PFSK-1 (cell line): ENCODE results near the gene JAKMIP1.

Source experiments
- FOXP2 ChIP-seq: optimal IDR thresholded peaks from 2 replicates; pipeline ENCODE3; 2011; ENCODE audit warnings: borderline replicate concordance, control low read depth, inconsistent platforms; ENCODE audit not compliant: insufficient read depth; ENCODE audit errors: extremely low read length, extremely low read depth
- POLR2AphosphoS5 ChIP-seq: IDR thresholded peaks from 2 replicates; pipeline ENCODE4 v1.6.1; 2012; ENCODE audit warnings: low read depth, mild to moderate bottlenecking, control low read depth, low read length, moderate library complexity
- REST ChIP-seq, 2 experiments: IDR thresholded peaks; 2 replicates each; pipeline versions ENCODE4 v1.6.1 to v1.8.0; 2011 to 2012; ENCODE audit warnings: low read depth in 2 of 2, low read length in 2 of 2, control low read depth in 1 of 2, inconsistent platforms in 1 of 2, mild to moderate bottlenecking in 1 of 2, moderate library complexity in 1 of 2; ENCODE audit not compliant: insufficient read depth in 1 of 2
- TAF1 ChIP-seq: IDR thresholded peaks from 2 replicates; pipeline ENCODE4 v1.6.1; 2012; ENCODE audit warnings: low read length, control low read depth, borderline replicate concordance; ENCODE audit not compliant: insufficient read depth

DNA sequence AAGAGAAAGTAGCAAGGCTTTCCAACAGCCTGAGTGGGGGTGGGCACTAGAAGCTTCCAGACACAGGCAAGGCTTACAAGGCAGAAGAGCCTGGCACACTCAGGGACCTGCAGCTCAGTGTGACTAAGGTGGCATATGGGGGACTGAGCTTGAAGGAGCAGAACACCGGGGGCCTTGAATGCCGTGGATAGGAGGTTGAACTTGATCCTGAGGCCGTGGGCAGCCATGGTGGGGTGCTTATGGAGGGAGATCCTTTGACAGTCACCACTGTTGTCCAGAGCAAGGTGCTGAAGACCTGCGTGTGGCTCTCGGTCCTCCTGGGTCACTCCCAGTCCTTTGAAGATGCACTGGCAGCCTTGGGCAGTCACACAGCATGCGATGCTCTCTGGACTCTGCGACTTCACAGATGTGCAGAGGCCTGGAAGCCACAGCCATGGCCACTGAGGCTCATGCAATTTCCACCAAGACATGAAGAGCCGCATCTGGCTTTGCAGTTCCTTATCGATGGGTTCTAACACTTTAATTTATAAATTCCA is 200.5 kb downstream of the JAKMIP1 start:
- TF ChIP-seq POLR2AphosphoS5 (no peak), REST (IDR thresholded peaks at IDR 0.05; ENCODE audit: insufficient read depth in 1 of 2, low read depth in 2 of 2, low read length in 2 of 2) (no peak), FOXP2 (no peak), TAF1 (no peak)
